Tibial artery (tissue), 4 donors: ENCODE measurements around the gene BMPR1B.

Experiments used
- DNase-seq, 2 donors: peaks; one replicate each; pipeline ENCODE4 v3.0.0-alpha.2; 2019
- H3K27ac ChIP-seq, 2 donors: fragments of 200-600 bp; sonication (generic) in 1 of 2; 1 replicate in 1 of 2; 2 replicates in 1 of 2; pipeline ENCODE4 v1.5.1; 2018 to 2019; ENCODE audit warnings: mild to moderate bottlenecking in 1 of 2
- H3K27me3 ChIP-seq, 2 donors: fragments of 200-600 bp; sonication (generic) in 1 of 2; one replicate each; pipeline versions ENCODE4 v1.5.1 to v1.6.0; 2016 to 2019
- H3K36me3 ChIP-seq, 3 donors: fragments of 200-600 bp; sonication (generic) in 2 of 3; one replicate each; pipeline ENCODE4 v1.5.1; 2016 to 2019; ENCODE audit warnings: mild to moderate bottlenecking in 2 of 3
- H3K4me1 ChIP-seq, 4 donors: fragments of 200-600 bp; sonication (generic) in 2 of 4; 1 replicate in 3 of 4; 2 replicates in 1 of 4; pipeline ENCODE4 v1.5.1; 2016 to 2019
- H3K4me3 ChIP-seq, 2 donors: fragments of 200-600 bp; sonication (generic) in 1 of 2; 1 replicate in 1 of 2; 2 replicates in 1 of 2; pipeline ENCODE4 v1.5.1; 2018 to 2019; ENCODE audit warnings: mild to moderate bottlenecking in 2 of 2
- H3K9me3 ChIP-seq, 3 donors: fragments of 200-600 bp; sonication (generic) in 1 of 3; one replicate each; pipeline ENCODE4 v1.5.1; 2016 to 2019
- intact Hi-C: fragments of 100-400 bp; cut with DNase I; formaldehyde crosslinking; loops from one replicate; pipeline ENCODE4 v1.15.0; 2023; ENCODE audit warnings: low total_unique reads
- TF ChIP-seq, protein P1 (sequence below), 2 experiments: fragments of 200-600 bp in 1 of 2; fragments of 450-650 bp in 1 of 2; IDR thresholded peaks; one replicate each; pipeline ENCODE4 v1.5.1; 2017 to 2019; ENCODE audit warnings: antibody characterized with exemption in 2 of 2, mild to moderate bottlenecking in 1 of 2, moderate library complexity in 1 of 2

Gene BMPR1B

GRCh38 chr4:94802091-94802490 is 44.3 kb downstream of the BMPR1B start:
- no peaks in the 10 kb centered on the region for H3K36me3 ChIP-seq
- no peaks in the 10 kb centered on the region for H3K9me3 ChIP-seq
- DNase-seq: no peak
- intact Hi-C loops: no loop called here
- H3K27me3 ChIP-seq: no peaks in the 10 kb centered on the region
- TF ChIP-seq, protein P1, sequence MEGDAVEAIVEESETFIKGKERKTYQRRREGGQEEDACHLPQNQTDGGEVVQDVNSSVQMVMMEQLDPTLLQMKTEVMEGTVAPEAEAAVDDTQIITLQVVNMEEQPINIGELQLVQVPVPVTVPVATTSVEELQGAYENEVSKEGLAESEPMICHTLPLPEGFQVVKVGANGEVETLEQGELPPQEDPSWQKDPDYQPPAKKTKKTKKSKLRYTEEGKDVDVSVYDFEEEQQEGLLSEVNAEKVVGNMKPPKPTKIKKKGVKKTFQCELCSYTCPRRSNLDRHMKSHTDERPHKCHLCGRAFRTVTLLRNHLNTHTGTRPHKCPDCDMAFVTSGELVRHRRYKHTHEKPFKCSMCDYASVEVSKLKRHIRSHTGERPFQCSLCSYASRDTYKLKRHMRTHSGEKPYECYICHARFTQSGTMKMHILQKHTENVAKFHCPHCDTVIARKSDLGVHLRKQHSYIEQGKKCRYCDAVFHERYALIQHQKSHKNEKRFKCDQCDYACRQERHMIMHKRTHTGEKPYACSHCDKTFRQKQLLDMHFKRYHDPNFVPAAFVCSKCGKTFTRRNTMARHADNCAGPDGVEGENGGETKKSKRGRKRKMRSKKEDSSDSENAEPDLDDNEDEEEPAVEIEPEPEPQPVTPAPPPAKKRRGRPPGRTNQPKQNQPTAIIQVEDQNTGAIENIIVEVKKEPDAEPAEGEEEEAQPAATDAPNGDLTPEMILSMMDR (IDR thresholded peaks at IDR 0.05): no peak
- H3K4me3 ChIP-seq: no peak overlapping the region
- H3K4me1 ChIP-seq: no peaks in the 10 kb centered on the region
- no peak overlapping the region for H3K27ac ChIP-seq

DNA sequence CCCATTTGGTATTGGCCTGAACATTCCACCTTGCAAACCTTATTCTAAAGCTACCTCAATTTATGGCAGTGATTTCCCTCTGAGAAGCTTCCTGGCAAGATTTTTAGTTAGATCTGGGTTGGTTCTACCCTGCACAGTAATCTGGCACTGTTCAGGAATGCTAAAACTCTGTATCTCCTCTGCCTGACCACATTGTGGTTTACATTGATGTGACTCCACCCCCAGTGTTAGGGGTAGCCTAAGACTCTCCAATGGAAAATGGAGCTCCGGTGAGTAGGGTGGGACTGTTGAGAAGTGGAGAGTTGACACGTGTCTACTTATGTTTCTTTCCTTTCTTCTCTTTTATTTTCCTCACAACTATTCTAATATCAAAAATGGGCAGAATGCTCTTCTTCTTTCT is 45.4 kb downstream of the BMPR1B start:
- DNase-seq: no peak
- no peaks in the 10 kb centered on the region for H3K36me3 ChIP-seq
- no peaks in the 10 kb centered on the region for H3K27me3 ChIP-seq
- no peak overlapping the region for H3K27ac ChIP-seq
- intact Hi-C loops: no loop called here
- no peak overlapping the region for H3K4me3 ChIP-seq
- TF ChIP-seq, protein P1 (IDR thresholded peaks at IDR 0.05): no peak
- no peaks in the 10 kb centered on the region for H3K4me1 ChIP-seq
- no peaks in the 10 kb centered on the region for H3K9me3 ChIP-seq

- Histone ChIP-seq H3K27ac (no peak overlapping the region), H3K4me1 (no peaks in the 10 kb centered on the region), H3K36me3 (no peaks in the 10 kb centered on the region), H3K27me3 (no peaks in the 10 kb centered on the region), H3K9me3 (no peaks in the 10 kb centered on the region), H3K4me3 (no peak overlapping the region)
- DNase-seq: no peak
- TF ChIP-seq, protein P1 (IDR thresholded peaks at IDR 0.05): no peak
- intact Hi-C loops: no loop called here
Observed at GRCh38 chr4:94804650-94805049, 46.9 kb downstream of the BMPR1B start.

- H3K27me3 ChIP-seq: no peaks in the 10 kb centered on the region
- no peaks in the 10 kb centered on the region for H3K9me3 ChIP-seq
- H3K27ac ChIP-seq: no peak overlapping the region
- no peak for DNase-seq
- peaks cover 0 to 4% (median 0%) of the 10 kb centered on the region in 4 donors for H3K4me1 ChIP-seq
- TF ChIP-seq, protein P1 (IDR thresholded peaks at IDR 0.05): no peak
- intact Hi-C loops: no loop called here
- no peak overlapping the region for H3K4me3 ChIP-seq
- no peaks in the 10 kb centered on the region for H3K36me3 ChIP-seq
Observed at GRCh38 chr4:94806376-94806775, 48.6 kb downstream of the BMPR1B start.

DNA sequence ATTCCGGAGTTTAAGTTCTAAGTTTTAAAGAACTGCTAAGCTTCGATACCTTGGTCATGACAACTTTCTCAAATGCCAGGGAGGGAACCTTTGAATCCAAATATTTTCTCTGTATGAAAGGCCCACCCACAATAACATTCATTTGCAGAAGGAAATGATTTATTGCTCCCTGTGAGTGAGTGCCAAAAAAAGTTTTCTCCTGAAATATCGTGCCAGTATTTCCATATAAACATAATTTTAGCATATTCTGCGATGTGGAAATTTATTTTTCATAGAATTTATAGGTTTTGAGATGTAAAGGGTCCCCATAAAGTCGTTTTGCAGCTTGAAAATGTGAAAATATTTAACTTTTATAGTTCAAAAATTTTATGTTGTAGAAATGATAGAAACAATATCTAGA is 53.9 kb downstream of the BMPR1B start:
- no peak overlapping the region for H3K27ac ChIP-seq
- intact Hi-C loops: no loop called here
- no peaks in the 10 kb centered on the region for H3K9me3 ChIP-seq
- no peaks in the 10 kb centered on the region for H3K36me3 ChIP-seq
- TF ChIP-seq, protein P1 (IDR thresholded peaks at IDR 0.05): no peak
- peaks cover 0 to 13% (median 0%) of the 10 kb centered on the region in 4 donors for H3K4me1 ChIP-seq
- DNase-seq: no peak
- no peaks in the 10 kb centered on the region for H3K27me3 ChIP-seq
- H3K4me3 ChIP-seq: no peak overlapping the region

GRCh38 chr4:94813221-94813620 is 55.5 kb downstream of the BMPR1B start:
- intact Hi-C loops: no loop called here
- H3K4me1 ChIP-seq: peaks cover 0 to 13% (median 0%) of the 10 kb centered on the region in 4 donors
- DNase-seq: no peak
- H3K27ac ChIP-seq: no peak overlapping the region
- H3K36me3 ChIP-seq: no peaks in the 10 kb centered on the region
- H3K27me3 ChIP-seq: no peaks in the 10 kb centered on the region
- TF ChIP-seq, protein P1 (IDR thresholded peaks at IDR 0.05): no peak
- no peak overlapping the region for H3K4me3 ChIP-seq
- H3K9me3 ChIP-seq: no peaks in the 10 kb centered on the region
